Measurements from ENCODE around the gene FBXL15.
A peak's percentile ranks its signal among the peaks of the same experiment; 100 is the strongest.

Gene FBXL15

GRCh38 chr10:102435529-102436233 is 15.0 kb downstream of the FBXL15 start:
- TF ChIP-seq, protein P1, sequence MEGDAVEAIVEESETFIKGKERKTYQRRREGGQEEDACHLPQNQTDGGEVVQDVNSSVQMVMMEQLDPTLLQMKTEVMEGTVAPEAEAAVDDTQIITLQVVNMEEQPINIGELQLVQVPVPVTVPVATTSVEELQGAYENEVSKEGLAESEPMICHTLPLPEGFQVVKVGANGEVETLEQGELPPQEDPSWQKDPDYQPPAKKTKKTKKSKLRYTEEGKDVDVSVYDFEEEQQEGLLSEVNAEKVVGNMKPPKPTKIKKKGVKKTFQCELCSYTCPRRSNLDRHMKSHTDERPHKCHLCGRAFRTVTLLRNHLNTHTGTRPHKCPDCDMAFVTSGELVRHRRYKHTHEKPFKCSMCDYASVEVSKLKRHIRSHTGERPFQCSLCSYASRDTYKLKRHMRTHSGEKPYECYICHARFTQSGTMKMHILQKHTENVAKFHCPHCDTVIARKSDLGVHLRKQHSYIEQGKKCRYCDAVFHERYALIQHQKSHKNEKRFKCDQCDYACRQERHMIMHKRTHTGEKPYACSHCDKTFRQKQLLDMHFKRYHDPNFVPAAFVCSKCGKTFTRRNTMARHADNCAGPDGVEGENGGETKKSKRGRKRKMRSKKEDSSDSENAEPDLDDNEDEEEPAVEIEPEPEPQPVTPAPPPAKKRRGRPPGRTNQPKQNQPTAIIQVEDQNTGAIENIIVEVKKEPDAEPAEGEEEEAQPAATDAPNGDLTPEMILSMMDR (IDR thresholded peaks at IDR 0.05; ENCODE audit: low read depth, low read length): no peak
- peak in 1 of 2 donors; percentile 65 for DNase-seq (ENCODE audit: low read depth in 2 of 2)
- H3K4me3 ChIP-seq (replicated peaks in 1 of 2; ENCODE audit: low read depth in 2 of 2, low read length in 2 of 2): peak overlapping the region; percentile 28 to 49

- no peak for DNase-seq (ENCODE audit: low read depth in 2 of 2)
- H3K4me3 ChIP-seq (replicated peaks in 1 of 2; ENCODE audit: low read depth in 2 of 2, low read length in 2 of 2): peak overlapping the region in 1 of 2 donors; percentile 49
- TF ChIP-seq, protein P1 (IDR thresholded peaks at IDR 0.05; ENCODE audit: low read depth, low read length): no peak
Measured at GRCh38 chr10:102436312-102436711, 15.7 kb downstream of the FBXL15 start.

DNA sequence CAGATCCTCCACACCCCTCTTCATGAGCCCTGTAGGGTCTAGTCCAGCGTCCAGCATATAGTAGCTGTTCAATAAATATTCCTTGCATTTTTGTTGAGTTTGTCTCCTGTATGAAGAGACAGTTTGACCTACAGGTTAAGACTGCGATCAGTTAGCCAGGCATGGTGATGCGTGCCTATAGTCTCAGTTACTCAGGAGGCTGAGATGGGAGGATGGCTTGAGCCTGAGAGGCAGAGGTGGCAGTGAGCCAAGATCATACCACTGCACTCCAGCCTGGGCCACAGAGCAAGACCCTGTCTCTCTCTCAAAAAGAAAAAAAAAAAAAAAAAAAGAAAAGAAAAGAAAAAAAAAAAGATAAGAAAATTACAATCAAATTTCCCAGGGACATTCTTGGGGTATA is 16.9 kb downstream of the FBXL15 start:
- no peak overlapping the region for H3K4me3 ChIP-seq (replicated peaks in 1 of 2; ENCODE audit: low read depth in 2 of 2, low read length in 2 of 2)
- no peak for DNase-seq (ENCODE audit: low read depth in 2 of 2)
- TF ChIP-seq, protein P1 (IDR thresholded peaks at IDR 0.05; ENCODE audit: low read depth, low read length): no peak

- H3K4me3 ChIP-seq (replicated peaks in 1 of 2; ENCODE audit: low read depth in 2 of 2, low read length in 2 of 2): no peak overlapping the region
- TF ChIP-seq, protein P1 (IDR thresholded peaks at IDR 0.05; ENCODE audit: low read depth, low read length): no peak
- DNase-seq (ENCODE audit: low read depth in 2 of 2): no peak
Measured at GRCh38 chr10:102438374-102438773, 17.7 kb downstream of the FBXL15 start.

- TF ChIP-seq, protein P1 (IDR thresholded peaks at IDR 0.05; ENCODE audit: low read depth, low read length): no peak
- DNase-seq (ENCODE audit: low read depth in 2 of 2): peak in 1 of 2 donors; percentile 35
Measured at GRCh38 chr10:102444851-102445250, 24.2 kb downstream of the FBXL15 start.

DNA sequence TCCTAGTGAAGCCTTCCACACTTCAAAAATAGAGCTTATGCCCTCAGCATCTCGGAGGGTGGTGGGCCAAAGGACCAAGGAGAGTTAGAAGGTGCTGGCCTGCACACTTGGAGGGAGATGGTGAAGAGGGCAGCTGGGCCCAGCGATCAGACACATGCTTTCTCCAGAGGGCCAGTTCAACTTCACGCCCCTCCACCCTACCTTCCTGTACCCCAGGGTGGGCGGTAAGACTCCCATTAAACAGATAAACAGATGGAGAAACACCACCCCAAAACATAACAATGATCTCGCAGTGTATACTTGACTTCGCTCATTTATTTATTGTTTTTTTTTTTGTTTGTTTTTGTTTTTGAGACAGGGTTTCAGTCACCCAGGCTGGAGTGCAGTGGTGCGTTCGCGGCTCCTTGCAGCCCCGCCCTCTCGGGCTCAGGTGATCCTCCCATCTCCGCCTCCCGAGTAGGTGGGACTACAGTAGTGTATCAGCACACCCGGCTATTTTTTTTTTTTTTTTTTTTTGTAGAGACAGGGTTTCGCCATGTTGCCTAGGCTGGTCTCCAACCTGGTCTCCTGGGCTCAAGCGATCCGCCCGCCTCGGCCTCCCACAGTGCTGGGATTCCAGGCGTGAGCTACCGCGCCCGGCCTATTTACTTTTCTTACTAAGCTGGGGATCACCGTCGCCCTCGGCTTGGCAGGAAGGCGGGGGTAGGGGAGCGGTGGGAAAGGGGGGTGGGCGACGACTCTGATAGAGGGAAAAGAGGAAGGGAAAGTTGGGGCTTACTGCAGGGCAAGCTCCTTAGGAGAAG is 28.9 kb downstream of the FBXL15 start:
- peak overlapping the region; percentile 67 to 69 for H3K4me3 ChIP-seq (replicated peaks in 1 of 2; ENCODE audit: low read depth in 2 of 2, low read length in 2 of 2)
- TF ChIP-seq, protein P1 (IDR thresholded peaks at IDR 0.05; ENCODE audit: low read depth, low read length): no peak
- DNase-seq (ENCODE audit: low read depth in 2 of 2): peak; percentile 47 to 80

More at GRCh38 chr10:102444851-102445250, 24.2 kb downstream of the FBXL15 start:
- no peak overlapping the region for H3K4me3 ChIP-seq (replicated peaks in 1 of 2; ENCODE audit: low read depth in 2 of 2, low read length in 2 of 2)

Measured in cardiac fibroblast (primary cell).